HCEC 1CT (cell line): ENCODE data around the gene NCBP1.
A peak's percentile ranks its signal among the peaks of the same experiment; 100 is the strongest.
"Not testable (repeated sequence)": the region's sequence is repeated elsewhere in the genome, so short reads cannot be mapped to it uniquely, and the experiment has no call there.

Source experiments
- DNase-seq: peaks from one replicate; pipeline ENCODE4 v3.0.0-alpha.2; 2017

NCBP1 gene

DNA sequence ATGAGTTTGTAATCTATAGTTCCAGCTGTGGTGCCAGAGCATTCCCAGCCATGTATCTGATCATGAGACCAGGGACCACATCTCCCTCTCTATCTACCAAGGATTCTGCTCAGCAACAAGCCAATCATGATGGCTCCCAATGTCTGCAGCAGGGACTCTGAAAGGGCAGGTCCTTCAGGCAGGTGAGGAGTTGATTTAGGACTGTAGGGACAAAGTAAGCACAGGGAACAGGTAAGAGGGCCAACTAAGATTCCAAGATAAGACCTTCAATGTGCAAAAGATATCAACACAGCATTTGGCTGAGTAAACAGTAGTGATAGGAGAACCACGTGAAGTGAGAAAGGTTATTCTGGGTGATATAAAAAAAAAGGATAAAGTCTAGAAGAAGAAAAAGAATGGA, 55.0 kb downstream of the NCBP1 start:
- DNase-seq = no peak

GRCh38 chr9:97689401-97690180, 56.0 kb downstream of the NCBP1 start:
- peak; percentile 24 for DNase-seq

DNA sequence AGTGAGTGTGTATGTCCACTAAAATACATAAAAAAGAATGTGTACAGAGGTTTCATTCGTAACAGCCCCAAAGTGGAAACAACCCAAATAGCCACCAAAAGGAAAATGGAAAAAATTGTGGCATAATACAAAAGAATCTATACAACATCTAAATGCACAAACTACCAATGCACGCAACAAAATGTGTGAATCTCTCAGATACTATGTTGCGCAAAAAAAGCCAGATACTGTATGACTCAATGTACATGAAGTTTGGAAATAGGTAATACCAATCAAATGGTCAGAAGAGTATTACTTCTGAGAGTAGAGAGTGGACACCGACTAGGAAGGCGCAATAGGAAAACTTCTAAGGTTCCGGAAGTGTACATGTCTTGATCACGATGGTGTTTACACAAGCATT, 61.1 kb downstream of the NCBP1 start:
- no peak for DNase-seq

DNA sequence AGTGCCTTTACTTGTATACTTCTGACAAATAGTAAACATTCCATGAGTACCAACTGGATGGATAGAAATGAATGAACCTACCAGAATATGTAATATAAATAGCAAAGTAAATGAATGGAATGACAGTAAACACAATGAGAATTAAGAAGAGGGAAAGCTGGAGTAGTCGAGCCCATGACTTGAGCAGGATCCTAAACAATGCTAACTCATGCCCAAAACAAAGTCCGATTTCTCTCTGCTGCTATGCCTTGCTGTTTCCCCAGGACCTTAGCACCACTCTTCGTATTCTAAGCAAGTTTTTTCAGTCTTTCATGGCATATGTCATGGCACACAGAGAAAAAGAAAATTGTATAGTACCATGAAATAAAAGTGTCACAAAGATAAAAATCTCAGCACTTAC, 61.8 kb downstream of the NCBP1 start:
- DNase-seq = no peak

DNA sequence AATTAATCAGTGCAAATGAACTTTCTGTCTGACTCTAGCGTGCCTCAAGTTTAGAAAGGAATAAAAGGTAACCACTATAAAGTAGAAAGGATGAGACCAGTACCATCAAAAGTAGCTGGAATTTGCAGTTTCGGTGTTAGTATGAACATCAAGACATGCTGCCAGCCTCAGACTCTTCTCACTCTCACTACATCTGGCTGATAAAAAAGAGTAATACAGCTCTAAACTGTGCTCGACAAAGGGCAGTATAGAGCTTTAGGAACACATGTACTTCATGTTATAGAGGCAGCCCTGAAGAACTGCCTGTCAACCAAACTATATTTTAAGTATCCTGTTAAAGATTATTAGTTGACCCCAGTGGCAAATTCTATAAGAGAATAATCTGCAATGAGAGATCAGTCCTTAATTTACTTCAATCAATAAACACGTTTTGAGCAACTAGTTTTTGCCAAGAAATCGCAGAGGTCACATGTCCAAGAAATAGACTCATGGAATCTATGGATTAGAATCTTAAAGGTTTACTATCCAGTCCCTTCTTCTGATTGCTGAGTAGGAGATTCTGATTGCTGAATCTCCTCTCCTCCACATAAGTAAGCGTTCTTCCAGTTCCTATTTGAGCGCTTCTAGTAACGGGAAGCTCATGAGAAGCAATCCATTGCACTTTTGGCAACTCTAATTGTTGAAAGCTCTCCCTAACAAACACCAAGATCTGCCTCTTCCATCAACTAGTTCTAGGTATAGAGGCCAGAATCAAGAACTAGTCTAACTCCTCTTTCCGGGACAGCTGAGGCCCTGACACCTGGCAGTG, 62.6 kb downstream of the NCBP1 start:
- peak; percentile 36 for DNase-seq

DNA sequence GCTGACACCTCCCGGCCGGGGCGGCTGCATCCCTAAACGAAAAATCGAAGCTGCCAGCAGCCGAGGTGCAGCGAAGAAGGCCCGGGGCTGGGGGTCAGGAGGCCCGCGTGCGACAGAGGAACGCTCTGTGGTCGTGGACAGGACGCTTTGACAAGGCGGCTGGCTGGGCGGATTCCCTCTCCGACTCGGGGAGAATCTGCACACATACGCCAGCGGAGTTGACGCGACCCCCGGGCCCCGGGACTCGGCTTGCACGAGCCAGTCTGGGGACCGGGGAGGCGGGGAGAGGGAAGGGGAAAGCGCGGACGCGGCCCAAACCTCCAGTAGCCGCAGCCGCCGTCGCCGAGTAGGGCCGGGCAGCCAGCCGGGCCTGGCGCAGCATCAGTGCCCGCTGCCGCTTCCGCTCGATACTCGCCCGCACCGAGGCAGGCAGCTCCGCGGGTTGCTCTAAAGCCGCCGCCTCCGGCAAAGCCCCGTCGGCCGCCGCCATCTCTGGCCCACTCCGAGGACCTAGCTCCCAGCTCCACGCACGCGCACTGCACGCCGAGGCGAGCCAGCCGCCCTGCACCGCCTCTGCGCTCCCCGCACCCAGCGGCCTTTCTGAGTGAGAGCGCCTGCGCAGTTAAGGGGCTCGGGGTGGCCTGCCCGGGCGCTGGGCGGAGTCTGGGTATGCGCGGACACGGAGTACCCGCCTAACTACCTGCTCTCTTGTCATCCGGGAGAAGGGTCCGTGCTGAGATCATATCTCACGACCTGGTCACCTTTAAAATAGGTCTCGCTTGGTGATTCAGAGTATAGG, 63.4 kb downstream of the NCBP1 start, which contains the start of gene XPA:
Gene XPA, minus strand, starts transcription at position 538 of the 799 bp plus-strand sequence. Its CDS starts 48 bp downstream, at position 490.
- peak; percentile 92 for DNase-seq

DNA sequence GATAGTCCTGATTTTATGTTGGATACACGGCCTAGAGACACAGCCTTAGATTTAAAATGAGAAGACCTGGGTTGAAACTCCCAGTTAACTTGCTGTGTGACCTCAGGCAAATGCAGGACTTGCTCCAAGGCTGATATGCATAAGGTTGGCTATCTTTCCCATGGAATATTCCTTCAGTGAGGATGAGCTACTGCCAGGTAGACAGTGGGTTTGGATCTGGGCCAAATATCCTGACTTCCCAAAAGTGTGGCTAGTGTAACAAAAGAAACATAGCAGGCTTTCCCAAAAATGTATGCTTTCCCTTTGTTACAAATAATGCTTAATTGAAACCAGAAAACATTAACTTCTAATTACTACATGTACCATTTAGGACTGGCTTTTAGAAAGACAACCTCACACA, 64.2 kb downstream of the NCBP1 start:
- no peak for DNase-seq

DNA sequence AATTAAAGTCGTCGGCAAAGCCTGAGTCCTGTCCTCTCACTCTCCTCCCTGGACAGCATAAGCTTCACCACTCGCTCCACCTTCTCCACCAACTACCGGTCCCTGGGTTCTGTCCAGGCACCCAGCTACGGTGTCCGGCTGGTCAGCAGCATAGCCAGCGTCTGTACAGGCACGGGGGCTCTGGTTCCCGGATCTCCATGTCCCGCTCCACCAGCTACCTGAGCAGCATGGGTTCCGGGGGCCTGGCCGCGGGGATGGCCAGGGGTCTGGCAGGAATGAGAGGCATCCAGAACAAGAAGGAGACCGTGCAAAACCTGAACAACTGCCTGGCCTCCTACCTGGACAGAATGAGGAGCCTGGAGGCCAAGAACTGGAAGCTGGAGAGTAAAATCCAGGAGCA, 65.2 kb downstream of the NCBP1 start:
- no peak for DNase-seq

GRCh38 chr9:97699281-97699680, 65.7 kb downstream of the NCBP1 start:
- not testable (repeated sequence) for DNase-seq

DNA sequence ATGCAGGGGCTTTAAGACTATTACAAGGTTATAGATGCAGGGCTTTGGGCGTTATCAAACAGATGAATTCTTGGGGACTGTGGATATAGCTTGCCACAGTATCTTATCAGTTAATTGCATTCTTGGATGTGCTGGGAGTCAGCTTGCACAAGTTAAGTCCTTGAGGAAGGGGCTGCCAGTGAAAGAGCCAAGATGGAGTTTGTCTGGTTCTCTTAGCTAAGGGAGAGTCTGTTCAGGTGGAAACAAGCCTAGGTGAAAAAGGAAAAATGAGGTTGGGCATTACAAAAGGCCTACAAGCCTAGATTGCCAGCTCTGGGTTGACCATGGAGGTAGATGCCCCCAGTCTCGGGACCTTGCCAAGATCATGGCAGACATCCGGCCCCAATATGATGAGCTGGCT, 66.2 kb downstream of the NCBP1 start:
- not testable (repeated sequence) for DNase-seq

GRCh38 chr9:97703437-97704344, 70.1 kb downstream of the NCBP1 start:
- peak; percentile 77 for DNase-seq

GRCh38 chr9:97704345-97704677, 70.7 kb downstream of the NCBP1 start:
- no peak for DNase-seq

- no peak for DNase-seq
Measured at GRCh38 chr9:97704851-97705250, 71.2 kb downstream of the NCBP1 start.

DNA sequence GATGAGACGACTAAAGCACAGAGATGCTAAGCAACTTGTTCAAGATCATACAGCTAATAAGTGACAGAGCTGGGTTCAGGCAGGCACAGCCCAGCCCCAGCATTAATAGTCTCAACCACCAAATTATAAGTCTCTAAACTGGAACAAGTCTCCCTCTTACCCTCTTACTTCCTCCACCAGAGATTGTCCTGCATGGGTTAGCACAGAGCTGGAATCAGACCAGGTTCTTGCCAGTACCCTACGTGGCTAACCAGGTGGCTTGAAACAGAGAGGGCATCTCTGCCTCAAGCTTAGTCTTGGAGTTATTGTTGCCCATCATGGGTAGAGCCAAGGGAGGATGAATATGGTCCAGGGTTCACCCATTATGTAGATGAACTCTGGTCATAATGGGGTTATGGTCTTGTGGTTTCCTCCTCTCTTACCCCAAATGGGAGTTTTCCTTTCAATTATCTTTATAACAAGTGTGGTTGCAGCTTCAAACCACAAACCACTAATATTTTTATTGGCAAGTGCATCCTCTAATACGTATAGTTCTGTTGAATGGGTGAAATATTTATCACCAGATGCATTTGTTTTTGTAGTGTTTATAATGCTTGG, 71.8 kb downstream of the NCBP1 start:
- no peak for DNase-seq

DNA sequence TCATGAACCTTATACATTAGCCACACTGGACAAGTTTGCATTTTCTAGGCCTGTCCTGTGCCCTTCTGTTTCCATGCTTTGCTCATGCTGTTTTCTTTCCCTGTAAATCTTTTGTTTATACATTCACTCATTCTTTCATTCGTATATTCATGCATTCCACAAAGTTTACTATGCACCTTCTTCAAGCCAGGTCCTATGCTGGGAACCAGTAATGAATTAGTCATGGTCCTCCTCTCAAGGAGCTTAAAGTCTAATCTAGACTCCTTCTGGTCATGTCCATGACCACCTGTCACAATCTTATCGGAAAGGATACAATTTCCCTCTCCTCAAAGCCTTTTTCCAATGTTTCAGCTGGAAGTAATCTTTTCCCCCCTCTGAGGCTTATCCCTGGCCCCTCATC, 72.6 kb downstream of the NCBP1 start:
- no peak for DNase-seq

- DNase-seq = peak; percentile 74
Measured at GRCh38 chr9:97710356-97711222, 77.0 kb downstream of the NCBP1 start.

GRCh38 chr9:97711223-97711626, 77.6 kb downstream of the NCBP1 start:
- no peak for DNase-seq

DNA sequence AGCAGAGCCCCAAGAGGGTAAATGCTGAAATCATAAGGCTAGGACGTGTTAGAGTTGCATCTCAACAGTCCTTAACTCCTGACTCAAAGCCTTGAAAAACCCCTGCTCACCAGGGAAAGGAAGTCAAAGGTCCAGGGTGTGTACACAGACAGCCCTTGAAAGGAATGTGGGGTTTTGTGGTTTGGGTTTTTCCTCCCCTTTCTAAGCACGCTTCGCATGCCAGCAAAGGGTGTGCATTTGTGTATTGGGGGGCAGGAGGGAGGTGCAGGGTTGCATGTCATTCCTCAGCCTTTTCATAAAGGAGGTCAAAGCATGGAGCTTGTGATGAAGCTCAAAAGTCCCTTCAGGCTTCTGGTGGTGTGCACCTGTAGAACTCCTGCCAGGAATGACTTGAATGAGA, 80.8 kb downstream of the NCBP1 start:
- DNase-seq = peak; percentile 93

DNA sequence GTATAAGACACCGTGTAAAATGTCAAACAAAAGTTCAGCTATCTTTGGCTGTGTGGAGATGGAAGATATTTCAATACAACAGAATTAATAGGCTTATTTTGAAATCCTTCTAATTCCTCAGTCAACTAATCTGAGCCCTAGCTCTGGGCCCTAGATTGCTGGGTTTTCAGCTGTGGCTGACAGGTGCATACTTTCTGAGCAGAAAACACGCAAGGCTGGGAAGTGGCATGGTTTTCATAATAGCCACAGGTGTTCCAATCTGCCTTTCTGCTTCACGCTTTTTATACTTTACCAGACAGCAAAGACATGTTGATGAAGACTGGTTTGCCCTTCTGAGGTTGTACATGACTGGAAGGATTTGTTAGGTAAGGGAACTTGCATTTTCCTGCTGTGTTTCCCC, 84.2 kb downstream of the NCBP1 start:
- DNase-seq = no peak

- DNase-seq = no peak
Measured at GRCh38 chr9:97721396-97721795, 87.8 kb downstream of the NCBP1 start.

DNA sequence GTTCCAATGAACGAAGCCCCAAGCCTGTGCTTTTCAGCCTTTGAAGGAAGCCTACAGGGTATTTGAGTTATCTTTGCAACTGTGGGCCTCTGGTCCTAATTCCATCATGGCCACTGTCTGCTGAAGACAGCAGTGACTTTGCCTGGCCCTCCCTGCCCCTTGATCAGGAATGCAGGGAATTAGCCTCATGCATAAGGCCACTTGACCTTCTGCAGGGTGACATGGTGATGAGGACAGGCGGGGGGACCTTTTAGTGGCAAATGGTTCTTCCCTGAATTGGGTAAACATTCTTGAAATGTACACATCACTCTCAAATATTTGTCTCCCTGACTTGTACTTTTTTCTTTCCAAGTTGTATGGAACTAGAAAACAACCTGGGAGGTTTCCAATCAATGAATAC, 88.7 kb downstream of the NCBP1 start:
- no peak for DNase-seq
